Measurements from ENCODE around the gene F12.

F12 gene

GRCh38 chr5:177455036-177455660 is 45.8 kb upstream of the F12 start:
- Histone ChIP-seq H3K9ac (ENCODE audit: low read depth, low read length) (peak overlapping the region; percentile 67), H3K4me2 (ENCODE audit: insufficient read depth, low read length) (peak overlapping the region; percentile 98), H3K36me3 (ENCODE audit: insufficient read depth, low read length) (peaks cover 28% of the 10 kb centered on the region), H2AFZ (ENCODE audit: low read depth, low read length) (peak overlapping the region; percentile 72), H4K20me1 (ENCODE audit: insufficient read depth, low read length) (peaks cover 59% of the 10 kb centered on the region), H3K4me1 (ENCODE audit: insufficient read depth, low read length) (peaks cover 30% of the 10 kb centered on the region), H3K27ac (ENCODE audit: low read length) (peak overlapping the region; percentile 56), H3K4me3 (ENCODE audit: low read depth in 1 of 2, low read length in 2 of 2) (peak overlapping the region; percentile 24 to 75; a peak in 3 of 4 replicates), H3K27me3 (ENCODE audit: insufficient read depth, low read length, poor library complexity) (no peaks in the 10 kb centered on the region), H3K9me3 (ENCODE audit: insufficient read depth, low read length, severe bottlenecking) (no peaks in the 10 kb centered on the region), H3K79me2 (ENCODE audit: insufficient read depth, low read length) (no peaks in the 10 kb centered on the region)
- peak; percentile 86 for DNase-seq
- peak; percentile 70 for ATAC-seq (ENCODE audit: insufficient read depth, low read depth)
- TF ChIP-seq CTCF (IDR thresholded peaks at IDR 0.05; ENCODE audit: borderline replicate concordance, extremely low read depth, low read length, poor library complexity, severe bottlenecking) (peak; percentile 81), EZH2 (IDR thresholded peaks at IDR 0.05; ENCODE audit: borderline replicate concordance, low read depth, low read length, severe bottlenecking) (no peak)

GRCh38 chr5:177454397-177455035 is 45.2 kb upstream of the F12 start:
- peak; percentile 95 for TF ChIP-seq CTCF (IDR thresholded peaks at IDR 0.05; ENCODE audit: borderline replicate concordance, extremely low read depth, low read length, poor library complexity, severe bottlenecking)
- TF ChIP-seq EZH2 (IDR thresholded peaks at IDR 0.05; ENCODE audit: borderline replicate concordance, low read depth, low read length, severe bottlenecking): no peak
- Histone ChIP-seq H3K36me3 (ENCODE audit: insufficient read depth, low read length) (peaks cover 22% of the 10 kb centered on the region), H3K9me3 (ENCODE audit: insufficient read depth, low read length, severe bottlenecking) (no peaks in the 10 kb centered on the region), H3K4me1 (ENCODE audit: insufficient read depth, low read length) (peaks cover 30% of the 10 kb centered on the region), H3K27me3 (ENCODE audit: insufficient read depth, low read length, poor library complexity) (peaks cover 5% of the 10 kb centered on the region), H2AFZ (ENCODE audit: low read depth, low read length) (peak overlapping the region; percentile 72), H3K79me2 (ENCODE audit: insufficient read depth, low read length) (no peaks in the 10 kb centered on the region), H3K27ac (ENCODE audit: low read length) (peak overlapping the region; percentile 56; the same call in 1 of the 2 replicates), H3K4me3 (ENCODE audit: low read depth in 1 of 2, low read length in 2 of 2) (peak overlapping the region; percentile 24 to 75; a peak in 3 of 4 replicates), H4K20me1 (ENCODE audit: insufficient read depth, low read length) (peaks cover 60% of the 10 kb centered on the region), H3K9ac (ENCODE audit: low read depth, low read length) (peak overlapping the region; percentile 67), H3K4me2 (ENCODE audit: insufficient read depth, low read length) (peak overlapping the region; percentile 98)
- DNase-seq (peak; percentile 89), ATAC-seq (ENCODE audit: insufficient read depth, low read depth) (peak; percentile 57)

GRCh38 chr5:177453852-177454396 is 44.6 kb upstream of the F12 start:
- Histone ChIP-seq H4K20me1 (ENCODE audit: insufficient read depth, low read length) (peaks cover 65% of the 10 kb centered on the region), H3K27ac (ENCODE audit: low read length) (no peak overlapping the region), H2AFZ (ENCODE audit: low read depth, low read length) (no peak overlapping the region), H3K4me3 (ENCODE audit: low read depth in 1 of 2, low read length in 2 of 2) (peak overlapping the region in 1 of 2 experiments; percentile 75; a peak in 2 of 4 replicates), H3K4me2 (ENCODE audit: insufficient read depth, low read length) (peak overlapping the region; percentile 98), H3K27me3 (ENCODE audit: insufficient read depth, low read length, poor library complexity) (peaks cover 10% of the 10 kb centered on the region), H3K79me2 (ENCODE audit: insufficient read depth, low read length) (no peaks in the 10 kb centered on the region), H3K9ac (ENCODE audit: low read depth, low read length) (peak overlapping the region; percentile 67; the same call in 1 of the 2 replicates), H3K4me1 (ENCODE audit: insufficient read depth, low read length) (peaks cover 30% of the 10 kb centered on the region), H3K36me3 (ENCODE audit: insufficient read depth, low read length) (peaks cover 19% of the 10 kb centered on the region), H3K9me3 (ENCODE audit: insufficient read depth, low read length, severe bottlenecking) (no peaks in the 10 kb centered on the region)
- TF ChIP-seq EZH2 (IDR thresholded peaks at IDR 0.05; ENCODE audit: borderline replicate concordance, low read depth, low read length, severe bottlenecking): no peak
- TF ChIP-seq CTCF (IDR thresholded peaks at IDR 0.05; ENCODE audit: borderline replicate concordance, extremely low read depth, low read length, poor library complexity, severe bottlenecking): no peak
- no peak for ATAC-seq (ENCODE audit: insufficient read depth, low read depth)
- no peak for DNase-seq
